Measurements from ENCODE around the gene OBSL1. TPM values are rescaled to one million over a fixed set of nuclear protein-coding genes. Genes with fewer than 3 reads are reported as not detected.

Gene OBSL1
- total and polyA plus RNA-seq, 4 donors = 14.2 to 35.3 (median 27.3) TPM

GRCh38 chr2:219613461-219614070, 42.2 kb upstream of the OBSL1 start:
- 94% methylated on average over 11 of the region's 11 CpGs for WGBS
- H3K36me3 ChIP-seq (ENCODE audit: control insufficient read depth in 4 of 4, insufficient read depth in 3 of 4, low read depth in 1 of 4, low read length in 3 of 4) = peaks cover 3 to 17% (median 8%) of the 10 kb centered on the region in 4 donors

More at GRCh38 chr2:219613461-219614070, 42.2 kb upstream of the OBSL1 start:
- Histone ChIP-seq H3K4me3 (ENCODE audit: low read depth in 1 of 3, low read length in 3 of 3) (no peak overlapping the region), H3K27me3 (ENCODE audit: control insufficient read depth in 4 of 4, insufficient read depth in 4 of 4, low read length in 3 of 4) (no peaks in the 10 kb centered on the region), H3K27ac (ENCODE audit: low read depth in 1 of 2, low read length in 2 of 2) (no peak overlapping the region), H3K9me3 (ENCODE audit: control insufficient read depth in 4 of 4, low read length in 3 of 4) (no peaks in the 10 kb centered on the region), H3K9ac (ENCODE audit: low read depth in 1 of 2, low read length in 2 of 2) (no peak overlapping the region), H3K4me1 (ENCODE audit: control insufficient read depth in 4 of 4, insufficient read depth in 4 of 4, low read length in 3 of 4) (peaks cover 0 to 3% (median 0%) of the 10 kb centered on the region in 4 donors)
- TF ChIP-seq NR2F2 (IDR thresholded peaks at IDR 0.05) = no peak
- TF ChIP-seq RXRA (IDR thresholded peaks at IDR 0.05) = no peak
- TF ChIP-seq REST (IDR thresholded peaks at IDR 0.05) = no peak
- TF ChIP-seq HNF4G (IDR thresholded peaks at IDR 0.05) = no peak
- TF ChIP-seq SP1 (IDR thresholded peaks at IDR 0.05) = no peak
- no peak for TF ChIP-seq MAX (IDR thresholded peaks at IDR 0.05)
- no peak for TF ChIP-seq FOXA2 (IDR thresholded peaks at IDR 0.05)
- no peak for TF ChIP-seq EGR1 (IDR thresholded peaks at IDR 0.05; ENCODE audit: low read depth in 2 of 2)
- TF ChIP-seq HNF4A (conservative IDR thresholded peaks at IDR 0.05) = no peak
- TF ChIP-seq CTCF (IDR thresholded peaks at IDR 0.05; ENCODE audit: low read depth, low read length, missing input control) = no peak
- TF ChIP-seq GABPA (IDR thresholded peaks at IDR 0.05 in 1 of 2, conservative IDR thresholded peaks at IDR 0.05 in 1 of 2) = no peak
- no peak for TF ChIP-seq JUND (IDR thresholded peaks at IDR 0.05)
- TF ChIP-seq RAD21 (IDR thresholded peaks at IDR 0.05) = no peak
- TF ChIP-seq FOXA1 (IDR thresholded peaks at IDR 0.05) = no peak
- TF ChIP-seq TAF1 (conservative IDR thresholded peaks at IDR 0.05) = no peak
- TF ChIP-seq YY1 (IDR thresholded peaks at IDR 0.05) = no peak
- TF ChIP-seq, protein P1, sequence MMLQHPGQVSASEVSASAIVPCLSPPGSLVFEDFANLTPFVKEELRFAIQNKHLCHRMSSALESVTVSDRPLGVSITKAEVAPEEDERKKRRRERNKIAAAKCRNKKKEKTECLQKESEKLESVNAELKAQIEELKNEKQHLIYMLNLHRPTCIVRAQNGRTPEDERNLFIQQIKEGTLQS (IDR thresholded peaks at IDR 0.05) = no peak
- TF ChIP-seq, protein P2, sequence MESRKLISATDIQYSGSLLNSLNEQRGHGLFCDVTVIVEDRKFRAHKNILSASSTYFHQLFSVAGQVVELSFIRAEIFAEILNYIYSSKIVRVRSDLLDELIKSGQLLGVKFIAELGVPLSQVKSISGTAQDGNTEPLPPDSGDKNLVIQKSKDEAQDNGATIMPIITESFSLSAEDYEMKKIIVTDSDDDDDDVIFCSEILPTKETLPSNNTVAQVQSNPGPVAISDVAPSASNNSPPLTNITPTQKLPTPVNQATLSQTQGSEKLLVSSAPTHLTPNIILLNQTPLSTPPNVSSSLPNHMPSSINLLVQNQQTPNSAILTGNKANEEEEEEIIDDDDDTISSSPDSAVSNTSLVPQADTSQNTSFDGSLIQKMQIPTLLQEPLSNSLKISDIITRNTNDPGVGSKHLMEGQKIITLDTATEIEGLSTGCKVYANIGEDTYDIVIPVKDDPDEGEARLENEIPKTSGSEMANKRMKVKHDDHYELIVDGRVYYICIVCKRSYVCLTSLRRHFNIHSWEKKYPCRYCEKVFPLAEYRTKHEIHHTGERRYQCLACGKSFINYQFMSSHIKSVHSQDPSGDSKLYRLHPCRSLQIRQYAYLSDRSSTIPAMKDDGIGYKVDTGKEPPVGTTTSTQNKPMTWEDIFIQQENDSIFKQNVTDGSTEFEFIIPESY (IDR thresholded peaks at IDR 0.05) = no peak
- DNase-seq (ENCODE audit: low spot score) = no peak

Measured in liver (tissue), 9 donors.